H9 (cell line): Measurements from ENCODE around the gene SEPTIN12. TPM values are rescaled to one million over a fixed set of nuclear protein-coding genes. Genes with fewer than 3 reads are reported as not detected.

Source experiments
- DNase-seq: peaks from one replicate; pipeline ENCODE4 v3.0.0-alpha.2; 2017
- H2AFZ ChIP-seq: one replicate; pipeline ENCODE4 v1.6.1; 2013; ENCODE audit warnings: mild to moderate bottlenecking, low read length, control low read depth, moderate library complexity
- H2AK5ac ChIP-seq: 2 replicates; pipeline ENCODE4 v1.6.1; 2013; ENCODE audit warnings: low read length, control low read depth, mixed read lengths; ENCODE audit not compliant: insufficient read length
- H2BK120ac ChIP-seq: one replicate; pipeline ENCODE4 v1.6.1; 2013; ENCODE audit warnings: low read depth, mild to moderate bottlenecking, low read length, control low read depth, inconsistent platforms; ENCODE audit not compliant: poor library complexity, severe bottlenecking
- H2BK12ac ChIP-seq: 2 replicates; pipeline ENCODE4 v1.6.1; 2013; ENCODE audit warnings: low read length, control low read depth, mixed read lengths, low read depth; ENCODE audit not compliant: insufficient read length
- H2BK15ac ChIP-seq: 2 replicates; pipeline ENCODE4 v1.6.1; 2013; ENCODE audit warnings: low read depth, low read length, control low read depth
- H2BK20ac ChIP-seq: one replicate; pipeline ENCODE4 v1.6.1; 2013; ENCODE audit warnings: low read depth, mild to moderate bottlenecking, low read length, control low read depth, inconsistent platforms; ENCODE audit not compliant: poor library complexity, severe bottlenecking
- H2BK5ac ChIP-seq: 2 replicates; pipeline ENCODE4 v1.6.1; 2013; ENCODE audit warnings: low read length, control low read depth, mixed read lengths; ENCODE audit not compliant: insufficient read length
- H3K14ac ChIP-seq: 2 replicates; pipeline ENCODE4 v1.6.1; 2013; ENCODE audit warnings: low read length, control low read depth; ENCODE audit not compliant: insufficient read depth
- H3K18ac ChIP-seq: 2 replicates; pipeline ENCODE4 v1.6.1; 2013; ENCODE audit warnings: low read depth, mild to moderate bottlenecking, mixed read lengths, low read length, control low read depth; ENCODE audit not compliant: insufficient read length
- H3K23ac ChIP-seq: 2 replicates; pipeline ENCODE4 v1.6.1; 2013; ENCODE audit warnings: low read length, control low read depth, mixed read lengths, low read depth; ENCODE audit not compliant: insufficient read length
- H3K23me2 ChIP-seq: 2 replicates; pipeline ENCODE4 v1.6.1; 2013; ENCODE audit warnings: low read depth, mild to moderate bottlenecking, mixed read lengths, low read length, control low read depth; ENCODE audit not compliant: insufficient read length, poor library complexity, severe bottlenecking
- H3K27ac ChIP-seq: 2 replicates; pipeline ENCODE4 v1.5.1; 2013; ENCODE audit warnings: low read length, control low read depth, mixed read lengths, low read depth; ENCODE audit not compliant: insufficient read length
- H3K27me3 ChIP-seq: 2 replicates; pipeline ENCODE4 v1.6.1; 2013; ENCODE audit warnings: low read length, control low read depth, inconsistent platforms; ENCODE audit not compliant: insufficient read depth
- H3K4ac ChIP-seq: 2 replicates; pipeline ENCODE4 v1.6.1; 2013; ENCODE audit warnings: low read depth, mild to moderate bottlenecking, control low read depth, inconsistent platforms, low read length, moderate library complexity
- H3K4me1 ChIP-seq: 2 replicates; pipeline ENCODE4 v1.6.1; 2013; ENCODE audit warnings: low read length, control low read depth, inconsistent platforms; ENCODE audit not compliant: insufficient read depth
- H3K4me2 ChIP-seq: 2 replicates; pipeline ENCODE4 v1.6.1; 2013; ENCODE audit warnings: low read length, control low read depth, mixed read lengths; ENCODE audit not compliant: insufficient read length, insufficient read depth
- H3K56ac ChIP-seq: 2 replicates; pipeline ENCODE4 v1.6.1; 2013; ENCODE audit warnings: low read depth, mild to moderate bottlenecking, mixed read lengths, low read length, control low read depth; ENCODE audit not compliant: insufficient read length
- H3K79me1 ChIP-seq: 2 replicates; pipeline ENCODE4 v1.6.1; 2013; ENCODE audit warnings: low read depth, mild to moderate bottlenecking, moderate library complexity, low read length, control low read depth, inconsistent platforms; ENCODE audit not compliant: insufficient read depth, poor library complexity, severe bottlenecking
- H3K79me2 ChIP-seq: 2 replicates; pipeline ENCODE4 v1.6.1; 2013; ENCODE audit warnings: low read length, control low read depth, inconsistent platforms; ENCODE audit not compliant: insufficient read depth
- H3K9ac ChIP-seq: 2 replicates; pipeline ENCODE4 v1.6.1; 2013; ENCODE audit warnings: low read length, control low read depth, mixed read lengths; ENCODE audit not compliant: insufficient read length; ENCODE audit errors: extremely low read depth
- H3K9me3 ChIP-seq: one replicate; pipeline ENCODE4 v1.6.1; 2013; ENCODE audit warnings: low read depth, low read length, inconsistent platforms; ENCODE audit not compliant: control insufficient read depth
- H3T11ph ChIP-seq: one replicate; pipeline ENCODE4 v1.6.1; 2013; ENCODE audit warnings: mild to moderate bottlenecking, low read length, control low read depth, inconsistent platforms
- H4K20me1 ChIP-seq: one replicate; pipeline ENCODE4 v1.6.1; 2013; ENCODE audit not compliant: control insufficient read depth, insufficient read length, insufficient read depth
- H4K5ac ChIP-seq: 2 replicates; pipeline ENCODE4 v1.6.1; 2013; ENCODE audit warnings: low read depth, mild to moderate bottlenecking, mixed read lengths, low read length, control low read depth; ENCODE audit not compliant: insufficient read length
- H4K8ac ChIP-seq: replicated peaks from 2 replicates; pipeline ENCODE4 v1.6.1; 2013; ENCODE audit warnings: low read length, control low read depth, mixed read lengths, low read depth; ENCODE audit not compliant: insufficient read length
- H4K91ac ChIP-seq: 2 replicates; pipeline ENCODE4 v1.6.1; 2013; ENCODE audit warnings: low read depth, mild to moderate bottlenecking, moderate library complexity, mixed read lengths, low read length, control low read depth; ENCODE audit not compliant: insufficient read length
- H3K27ac Mint-ChIP-seq, 3 experiments: 2 replicates in 2 of 3; 3 replicates in 1 of 3; pipeline ENCODE4 v1.8.0; 2020 to 2021; ENCODE audit warnings: mixed read lengths in 3 of 3, mild to moderate bottlenecking in 1 of 3, moderate library complexity in 1 of 3
- H3K27me3 Mint-ChIP-seq: 2 replicates; pipeline ENCODE4 v1.8.0; 2021; ENCODE audit warnings: low read depth, mild to moderate bottlenecking, moderate library complexity, mixed read lengths
- H3K36me3 Mint-ChIP-seq, 3 experiments: 2 replicates in 2 of 3; 3 replicates in 1 of 3; pipeline ENCODE4 v1.8.0; 2020 to 2021; ENCODE audit warnings: low read depth in 3 of 3, mixed read lengths in 3 of 3; ENCODE audit not compliant: insufficient read depth in 1 of 3
- H3K4me1 Mint-ChIP-seq, 2 experiments: 2 replicates each; pipeline ENCODE4 v1.8.0; 2020; ENCODE audit warnings: mixed read lengths in 2 of 2
- H3K4me3 Mint-ChIP-seq, 2 experiments: 2 replicates in 1 of 2; 3 replicates in 1 of 2; pipeline ENCODE4 v1.8.0; 2020 to 2021; ENCODE audit warnings: mild to moderate bottlenecking in 2 of 2, mixed read lengths in 2 of 2, moderate library complexity in 1 of 2
- H3K9me3 Mint-ChIP-seq, 2 experiments: 2 replicates in 1 of 2; 3 replicates in 1 of 2; pipeline ENCODE4 v1.8.0; 2020; ENCODE audit warnings: mild to moderate bottlenecking in 2 of 2, mixed read lengths in 2 of 2, moderate library complexity in 1 of 2
- WGBS: extraction: QIAGEN DNeasy Blood & Tissue Kit; methylation state at CpG from one replicate; pipeline ENCODE4 v1.1.7; 2013; ENCODE audit warnings: missing lambda C conversion rate, low lambda C conversion rate, mixed read lengths; ENCODE audit not compliant: insufficient read length; ENCODE audit errors: extremely low coverage; 5-methylcytosine and 5-hydroxymethylcytosine counted together
- total RNA-seq: library from RNA; stranded (reverse); gene quantifications from 2 replicates; pipeline ENCODE4 v1.2.1, GENCODE V29; 2021
- TF ChIP-seq, protein P1 (sequence below): fragments of 200-600 bp; sonication (generic); conservative IDR thresholded peaks from 3 replicates; pipeline ENCODE4 v1.8.0; 2021; ENCODE audit warnings: antibody characterized with exemption, mild to moderate bottlenecking

The SEPTIN12 gene
- total RNA-seq, 1 experiment from 2014 or later, result 0.48 TPM

GRCh38 chr16:4744555-4745273 lies 43.4 kb downstream of the SEPTIN12 start:
- no peaks in the 10 kb centered on the region for H3K79me2 ChIP-seq
- no peaks in the 10 kb centered on the region for H3K4me1 ChIP-seq
- no peak overlapping the region for H3K56ac ChIP-seq
- H3K14ac ChIP-seq, result no peak overlapping the region
- Mint-ChIP-seq H3K4me1 (peaks cover 16 to 27% of the 10 kb centered on the region in 2 experiments), H3K36me3 (peaks cover 0 to 4% (median under 1%) of the 10 kb centered on the region in 3 experiments; a peak in 1 of 7 replicates), H3K4me3 (no peak overlapping the region), H3K9me3 (no peaks in the 10 kb centered on the region), H3K27ac (peak overlapping the region in 1 of 3 experiments; percentile 53; a peak in 1 of 7 replicates), H3K27me3 (no peaks in the 10 kb centered on the region; the same call in 1 of the 2 replicates)
- H2BK12ac ChIP-seq, result no peak overlapping the region
- no peaks in the 10 kb centered on the region for H3K9me3 ChIP-seq
- H4K8ac ChIP-seq, result no peak overlapping the region
- no peak overlapping the region for H3K23ac ChIP-seq
- no peak for DNase-seq
- no peaks in the 10 kb centered on the region for H4K20me1 ChIP-seq
- no CpG with 5 or more reads among the region's 13 CpGs for WGBS
- H2BK15ac ChIP-seq, result no peak overlapping the region
- no peaks in the 10 kb centered on the region for H3K27me3 ChIP-seq
- H3K18ac ChIP-seq, result peak overlapping the region; percentile 17
- TF ChIP-seq, protein P1, sequence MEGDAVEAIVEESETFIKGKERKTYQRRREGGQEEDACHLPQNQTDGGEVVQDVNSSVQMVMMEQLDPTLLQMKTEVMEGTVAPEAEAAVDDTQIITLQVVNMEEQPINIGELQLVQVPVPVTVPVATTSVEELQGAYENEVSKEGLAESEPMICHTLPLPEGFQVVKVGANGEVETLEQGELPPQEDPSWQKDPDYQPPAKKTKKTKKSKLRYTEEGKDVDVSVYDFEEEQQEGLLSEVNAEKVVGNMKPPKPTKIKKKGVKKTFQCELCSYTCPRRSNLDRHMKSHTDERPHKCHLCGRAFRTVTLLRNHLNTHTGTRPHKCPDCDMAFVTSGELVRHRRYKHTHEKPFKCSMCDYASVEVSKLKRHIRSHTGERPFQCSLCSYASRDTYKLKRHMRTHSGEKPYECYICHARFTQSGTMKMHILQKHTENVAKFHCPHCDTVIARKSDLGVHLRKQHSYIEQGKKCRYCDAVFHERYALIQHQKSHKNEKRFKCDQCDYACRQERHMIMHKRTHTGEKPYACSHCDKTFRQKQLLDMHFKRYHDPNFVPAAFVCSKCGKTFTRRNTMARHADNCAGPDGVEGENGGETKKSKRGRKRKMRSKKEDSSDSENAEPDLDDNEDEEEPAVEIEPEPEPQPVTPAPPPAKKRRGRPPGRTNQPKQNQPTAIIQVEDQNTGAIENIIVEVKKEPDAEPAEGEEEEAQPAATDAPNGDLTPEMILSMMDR, result no peak
- no peak overlapping the region for H3K4ac ChIP-seq
- H3K23me2 ChIP-seq, result no peaks in the 10 kb centered on the region
- no peak overlapping the region for H4K91ac ChIP-seq
- no peak overlapping the region for H3T11ph ChIP-seq
- H3K27ac ChIP-seq, result no peak overlapping the region
- H3K79me1 ChIP-seq, result no peaks in the 10 kb centered on the region
- H3K4me2 ChIP-seq, result no peak overlapping the region
- H2BK5ac ChIP-seq, result no peak overlapping the region
- H2BK20ac ChIP-seq, result no peak overlapping the region
- no peak overlapping the region for H2AFZ ChIP-seq
- H4K5ac ChIP-seq, result no peak overlapping the region
- H3K9ac ChIP-seq, result no peak overlapping the region
- H2BK120ac ChIP-seq, result no peak overlapping the region
- H2AK5ac ChIP-seq, result no peak overlapping the region
